ENCODE measurements around the gene CSN3. TPM values are rescaled to one million over a fixed set of nuclear protein-coding genes. Genes with fewer than 3 reads are reported as not detected.

The CSN3 gene
- total RNA-seq, 1 donor from 2014 or later: not detected

- H3K9me3 Mint-ChIP-seq (ENCODE audit: unreplicated experiment): no peaks in the 10 kb centered on the region
- Histone ChIP-seq H4K20me1 (ENCODE audit: insufficient read depth, low read length) (no peaks in the 10 kb centered on the region), H3K4me3 (ENCODE audit: insufficient read depth, low read depth, low read length) (no peak overlapping the region), H2AFZ (ENCODE audit: low read depth, low read length) (no peak overlapping the region), H3K9ac (ENCODE audit: low read length) (no peak overlapping the region), H3K9me3 (ENCODE audit: insufficient read depth, low read depth, low read length) (peaks cover 6% of the 10 kb centered on the region), H3K79me2 (ENCODE audit: insufficient read depth, low read length) (no peaks in the 10 kb centered on the region), H3K27ac (ENCODE audit: low read depth, low read length) (no peak overlapping the region), H3K36me3 (ENCODE audit: insufficient read depth, low read length) (no peaks in the 10 kb centered on the region), H3K27me3 (ENCODE audit: insufficient read depth, low read length) (no peaks in the 10 kb centered on the region), H3K4me2 (ENCODE audit: low read length) (no peak overlapping the region), H3K4me1 (ENCODE audit: insufficient read depth, low read length) (no peaks in the 10 kb centered on the region)
- DNase-seq (ENCODE audit: low read depth) (no peak), FAIRE-seq (no peak)
- H3K36me3 Mint-ChIP-seq (ENCODE audit: low read depth, unreplicated experiment): no peaks in the 10 kb centered on the region
- H3K27ac Mint-ChIP-seq (ENCODE audit: unreplicated experiment): no peak overlapping the region
- peaks cover 2% of the 10 kb centered on the region for H3K27me3 Mint-ChIP-seq (ENCODE audit: low read depth, unreplicated experiment)
- no peaks in the 10 kb centered on the region for H3K4me1 Mint-ChIP-seq (ENCODE audit: low read depth, unreplicated experiment)
- no peak overlapping the region for H3K4me3 Mint-ChIP-seq (ENCODE audit: unreplicated experiment)
- TF ChIP-seq EZH2 (IDR thresholded peaks at IDR 0.05; ENCODE audit: insufficient read depth, low read length): no peak
- no peak for TF ChIP-seq CTCF (IDR thresholded peaks at IDR 0.05; ENCODE audit: insufficient read depth, low read depth, low read length)
Observed at GRCh38 chr4:70300215-70300614, 57.8 kb downstream of the CSN3 start.

Other genes with a start within 250 kb of the CSN3 start
- gene STATH, start 246.6 kb upstream of the CSN3 start, total RNA-seq: not detected in 2 replicates
- not detected in 2 replicates for gene HTN3, start 214.1 kb upstream of the CSN3 start, total RNA-seq
- not detected in 2 replicates for gene HTN1, start 192.2 kb upstream of the CSN3 start, total RNA-seq
- not detected in 2 replicates for gene PRR27, start 88.4 kb upstream of the CSN3 start, total RNA-seq
- gene ODAM, start 46.9 kb upstream of the CSN3 start, total RNA-seq: not detected in 2 replicates
- not detected in 2 replicates for gene FDCSP, start 16.5 kb upstream of the CSN3 start, total RNA-seq
- gene CABS1, start 92.4 kb downstream of the CSN3 start, total RNA-seq: not detected in 2 replicates
- not detected in 2 replicates for gene SMR3A, start 118.2 kb downstream of the CSN3 start, total RNA-seq
- not detected in 2 replicates for gene SMR3B, start 140.5 kb downstream of the CSN3 start, total RNA-seq
- not detected in 2 replicates for gene OPRPN, start 155.3 kb downstream of the CSN3 start, total RNA-seq
- not detected in 2 replicates for gene MUC7, start 229.6 kb downstream of the CSN3 start, total RNA-seq

Measured in astrocyte (in vitro differentiated cells and primary cell).